ENCODE data around the gene TRMT1. TPM values are rescaled to one million over a fixed set of nuclear protein-coding genes. Genes with fewer than 3 reads are reported as not detected.
A peak's percentile ranks its signal among the peaks of the same experiment; 100 is the strongest.

The TRMT1 gene
- total RNA-seq, 2 experiments from 2014 or later: 85.0 to 95.7 TPM

GRCh38 chr19:13139633-13140311, 23.2 kb upstream of the TRMT1 start:
- Mint-ChIP-seq H3K4me1 (ENCODE audit: low read depth) (peaks cover 4% of the 10 kb centered on the region), H3K4me3 (no peak overlapping the region), H3K9me3 (no peaks in the 10 kb centered on the region), H3K27ac (peak overlapping the region; percentile 36), H3K36me3 (ENCODE audit: low read depth) (peaks cover 25% of the 10 kb centered on the region), H3K27me3 (no peaks in the 10 kb centered on the region)
- no peak for DNase-seq
- no peak for TF ChIP-seq CTCF (IDR thresholded peaks at IDR 0.05)
- intact Hi-C loops (cut with micrococcal nuclease): no loop called here
- ChIA-PET CTCF (no interaction called here), POLR2A (no interaction called here)
- ATAC-seq: no peak

DNA sequence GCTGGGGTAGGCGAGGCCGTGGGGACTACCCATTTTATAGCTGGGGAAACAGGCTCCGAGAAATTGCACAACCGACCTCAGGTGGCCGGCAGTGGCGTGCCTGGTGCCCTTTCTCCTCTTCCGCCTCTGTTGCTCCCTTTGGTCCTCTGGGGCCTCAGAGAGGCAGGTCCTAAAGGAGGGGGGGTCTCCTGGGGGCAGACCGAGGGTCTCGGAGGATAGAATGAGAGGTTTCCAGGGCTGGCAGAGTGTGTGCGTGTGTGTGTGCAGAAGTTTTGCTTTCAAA, 22.3 kb upstream of the TRMT1 start:
- DNase-seq (no peak), ATAC-seq (no peak)
- no peaks in the 10 kb centered on the region for H3K9me3 Mint-ChIP-seq
- no peak overlapping the region for H3K4me3 Mint-ChIP-seq
- no peak overlapping the region for H3K27ac Mint-ChIP-seq
- peaks cover 29% of the 10 kb centered on the region for H3K36me3 Mint-ChIP-seq (ENCODE audit: low read depth)
- H3K27me3 Mint-ChIP-seq: no peaks in the 10 kb centered on the region
- no peak for TF ChIP-seq CTCF (IDR thresholded peaks at IDR 0.05)
- H3K4me1 Mint-ChIP-seq (ENCODE audit: low read depth): peaks cover 7% of the 10 kb centered on the region
- CTCF ChIA-PET: interaction anchor here (0.9 kb wide), 1 partner anchor 173 kb away, joined by 3 read pairs; no protein-coding TSS in a partner anchor
- intact Hi-C loops (cut with micrococcal nuclease): no loop called here
- POLR2A ChIA-PET: no interaction called here

- ChIA-PET CTCF (interaction anchor here (0.9 kb wide), 1 partner anchor 173 kb away, joined by 3 read pairs; no protein-coding TSS in a partner anchor), POLR2A (no interaction called here)
- Mint-ChIP-seq H3K27ac (no peak overlapping the region), H3K36me3 (ENCODE audit: low read depth) (peaks cover 29% of the 10 kb centered on the region), H3K27me3 (no peaks in the 10 kb centered on the region), H3K4me1 (ENCODE audit: low read depth) (peaks cover 12% of the 10 kb centered on the region), H3K4me3 (no peak overlapping the region), H3K9me3 (no peaks in the 10 kb centered on the region)
- TF ChIP-seq CTCF (IDR thresholded peaks at IDR 0.05): no peak
- intact Hi-C loops (cut with micrococcal nuclease): no loop called here
- ATAC-seq: no peak
- no peak for DNase-seq
Observed at GRCh38 chr19:13138171-13138915, 21.8 kb upstream of the TRMT1 start.

DNA sequence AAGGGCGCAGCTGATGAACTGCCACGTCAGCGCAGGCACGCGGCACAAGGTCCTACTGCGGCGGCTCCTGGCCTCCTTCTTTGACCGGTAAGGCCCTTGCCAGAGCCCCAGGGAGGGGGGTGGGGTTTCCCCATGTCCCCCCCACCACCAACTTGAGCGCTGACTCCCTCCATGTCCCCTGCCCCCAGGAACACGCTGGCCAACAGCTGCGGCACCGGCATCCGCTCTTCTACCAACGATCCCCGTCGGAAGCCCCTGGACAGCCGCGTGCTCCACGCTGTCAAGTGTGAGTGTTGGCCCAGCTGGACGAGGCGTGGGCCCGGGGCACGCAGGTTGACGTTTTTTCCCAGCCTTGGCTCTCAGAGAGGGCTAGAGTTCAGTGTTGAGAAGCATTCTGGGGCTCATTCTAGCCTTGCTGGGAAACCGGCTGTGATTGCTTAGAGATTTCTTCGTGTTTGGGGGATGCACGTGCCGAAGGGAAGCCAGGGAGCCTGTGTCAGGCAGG, 20.8 kb upstream of the TRMT1 start:
- TF ChIP-seq CTCF (IDR thresholded peaks at IDR 0.05): no peak
- peaks cover 35% of the 10 kb centered on the region for H3K36me3 Mint-ChIP-seq (ENCODE audit: low read depth)
- H3K27ac Mint-ChIP-seq: no peak overlapping the region
- intact Hi-C loops (cut with micrococcal nuclease): no loop called here
- H3K4me1 Mint-ChIP-seq (ENCODE audit: low read depth): peaks cover 22% of the 10 kb centered on the region
- H3K4me3 Mint-ChIP-seq: no peak overlapping the region
- no peaks in the 10 kb centered on the region for H3K9me3 Mint-ChIP-seq
- ATAC-seq (no peak), DNase-seq (no peak)
- H3K27me3 Mint-ChIP-seq: no peaks in the 10 kb centered on the region
- ChIA-PET POLR2A (interaction anchor here (1.3 kb wide), 1 partner anchor 18 kb away, joined by 3 read pairs; no protein-coding TSS in a partner anchor), CTCF (interaction anchor here (1.0 kb wide), 1 partner anchor 27 kb away, joined by 5 read pairs; no protein-coding TSS in a partner anchor)
